Measurements from ENCODE around the gene VAV2.

Gene VAV2

GRCh38 chr9:133979921-133980863 lies 11.9 kb downstream of the VAV2 start:
- DNase-seq, result no peak

GRCh38 chr9:133979273-133979920 lies 12.7 kb downstream of the VAV2 start:
- DNase-seq, result peak; percentile 81

- no peak for DNase-seq
Measured at GRCh38 chr9:133978899-133979272, 13.2 kb downstream of the VAV2 start.

GRCh38 chr9:133978226-133978898 lies 13.8 kb downstream of the VAV2 start:
- no peak for DNase-seq

GRCh38 chr9:133977421-133978201 lies 14.5 kb downstream of the VAV2 start:
- no peak for DNase-seq

- no peak for DNase-seq
Measured at GRCh38 chr9:133976887-133977286, 15.2 kb downstream of the VAV2 start.

- DNase-seq, result no peak
Measured at GRCh38 chr9:133976191-133976861, 15.8 kb downstream of the VAV2 start.

GRCh38 chr9:133975511-133975910 lies 16.6 kb downstream of the VAV2 start:
- DNase-seq, result no peak

- no peak for DNase-seq
Measured at GRCh38 chr9:133974631-133975341, 17.3 kb downstream of the VAV2 start.

GRCh38 chr9:133973791-133974630 lies 18.1 kb downstream of the VAV2 start:
- DNase-seq, result no peak

- DNase-seq, result no peak
Measured at GRCh38 chr9:133973111-133973790, 18.9 kb downstream of the VAV2 start.

- no peak for DNase-seq
Measured at GRCh38 chr9:133971981-133972941, 19.9 kb downstream of the VAV2 start.

- no peak for DNase-seq
Measured at GRCh38 chr9:133971121-133971951, 20.8 kb downstream of the VAV2 start.

- DNase-seq, result no peak
Measured at GRCh38 chr9:133970581-133971058, 21.5 kb downstream of the VAV2 start.

GRCh38 chr9:133969681-133970580 lies 22.2 kb downstream of the VAV2 start:
- no peak for DNase-seq

- no peak for DNase-seq
Measured at GRCh38 chr9:133968966-133969617, 23.0 kb downstream of the VAV2 start.

All from eye (tissue), 1 donor.